Measurements from ENCODE around the gene TIMM50. TPM values are rescaled to one million over a fixed set of nuclear protein-coding genes. Genes with fewer than 3 reads are reported as not detected.

TIMM50 gene
- total RNA-seq (ENCODE audit: low replicate concordance), result 63.6 and 82.2 TPM in 2 replicates
- long read RNA-seq, transcript TIMM50-201 (11 exons, 1,612 nt), result major isoform, 101 of 116 reads
- long read RNA-seq, partial matches to known transcripts, result 2 of 116 reads
- long read RNA-seq, other reads (novel, unspliced or antisense), result 10 of 116 reads

DNA sequence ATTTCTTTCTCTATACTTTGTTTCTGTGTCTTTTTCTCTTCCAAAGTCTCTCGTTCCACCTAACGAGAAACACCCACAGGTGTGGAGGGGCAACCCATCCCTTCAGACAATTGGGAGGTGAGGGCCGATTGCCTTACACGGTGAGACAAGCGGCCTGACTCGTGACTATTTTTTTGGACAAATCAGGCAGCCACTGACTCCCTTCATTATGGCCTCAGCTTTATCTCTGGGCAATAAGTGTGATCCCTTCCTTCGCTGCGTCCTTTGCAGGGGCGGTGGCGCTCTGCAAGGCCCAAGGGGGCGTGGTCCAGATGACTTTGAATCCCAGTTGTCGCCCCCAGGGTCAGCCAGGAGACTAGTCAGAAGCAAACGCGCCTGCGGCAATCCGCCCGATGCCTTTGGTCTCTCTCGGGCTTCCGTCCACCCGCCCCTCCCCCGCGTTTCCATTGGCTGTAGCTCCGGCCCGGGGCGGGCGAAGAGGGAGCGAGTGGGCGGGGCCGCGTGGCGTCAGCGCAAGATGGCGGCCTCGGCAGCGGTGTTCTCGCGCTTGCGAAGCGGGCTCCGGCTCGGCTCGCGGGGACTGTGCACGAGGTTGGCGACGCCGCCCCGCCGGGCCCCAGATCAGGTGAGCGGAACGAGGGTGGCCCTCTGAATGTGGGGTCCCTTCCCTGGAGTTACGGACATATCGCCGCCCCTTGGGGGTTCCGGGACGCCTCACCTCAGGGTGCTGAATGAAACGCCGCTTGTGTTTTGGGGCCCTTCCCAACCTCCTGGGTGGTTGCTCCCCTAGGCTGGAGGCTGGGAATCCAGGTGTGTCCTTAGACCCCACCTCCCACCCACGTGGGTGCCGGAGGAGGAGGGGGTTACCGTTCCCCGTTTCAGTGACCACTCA, at the start of gene TIMM50:
Gene TIMM50 (plus strand): TSS at position 502 of the 892 bp plus-strand sequence. CDS start 16 bp downstream, at position 518.
- peaks cover 22% of the 10 kb centered on the region for H3K4me1 Mint-ChIP-seq (ENCODE audit: unreplicated experiment)
- TF ChIP-seq, protein P1, sequence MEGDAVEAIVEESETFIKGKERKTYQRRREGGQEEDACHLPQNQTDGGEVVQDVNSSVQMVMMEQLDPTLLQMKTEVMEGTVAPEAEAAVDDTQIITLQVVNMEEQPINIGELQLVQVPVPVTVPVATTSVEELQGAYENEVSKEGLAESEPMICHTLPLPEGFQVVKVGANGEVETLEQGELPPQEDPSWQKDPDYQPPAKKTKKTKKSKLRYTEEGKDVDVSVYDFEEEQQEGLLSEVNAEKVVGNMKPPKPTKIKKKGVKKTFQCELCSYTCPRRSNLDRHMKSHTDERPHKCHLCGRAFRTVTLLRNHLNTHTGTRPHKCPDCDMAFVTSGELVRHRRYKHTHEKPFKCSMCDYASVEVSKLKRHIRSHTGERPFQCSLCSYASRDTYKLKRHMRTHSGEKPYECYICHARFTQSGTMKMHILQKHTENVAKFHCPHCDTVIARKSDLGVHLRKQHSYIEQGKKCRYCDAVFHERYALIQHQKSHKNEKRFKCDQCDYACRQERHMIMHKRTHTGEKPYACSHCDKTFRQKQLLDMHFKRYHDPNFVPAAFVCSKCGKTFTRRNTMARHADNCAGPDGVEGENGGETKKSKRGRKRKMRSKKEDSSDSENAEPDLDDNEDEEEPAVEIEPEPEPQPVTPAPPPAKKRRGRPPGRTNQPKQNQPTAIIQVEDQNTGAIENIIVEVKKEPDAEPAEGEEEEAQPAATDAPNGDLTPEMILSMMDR (conservative IDR thresholded peaks at IDR 0.05), result no peak
- peaks cover 9% of the 10 kb centered on the region for H3K36me3 Mint-ChIP-seq
- peak within 1 kb of the TSS; percentile 95 for H3K4me3 Mint-ChIP-seq
- H3K27ac Mint-ChIP-seq, result peak within 1 kb of the TSS; percentile 97
- DNase-seq (ENCODE audit: extremely low spot score, unreplicated experiment), result peak; percentile 98
- H3K9me3 Mint-ChIP-seq, result no peaks in the 10 kb centered on the region
- H3K27me3 Mint-ChIP-seq, result no peaks in the 10 kb centered on the region

DNA sequence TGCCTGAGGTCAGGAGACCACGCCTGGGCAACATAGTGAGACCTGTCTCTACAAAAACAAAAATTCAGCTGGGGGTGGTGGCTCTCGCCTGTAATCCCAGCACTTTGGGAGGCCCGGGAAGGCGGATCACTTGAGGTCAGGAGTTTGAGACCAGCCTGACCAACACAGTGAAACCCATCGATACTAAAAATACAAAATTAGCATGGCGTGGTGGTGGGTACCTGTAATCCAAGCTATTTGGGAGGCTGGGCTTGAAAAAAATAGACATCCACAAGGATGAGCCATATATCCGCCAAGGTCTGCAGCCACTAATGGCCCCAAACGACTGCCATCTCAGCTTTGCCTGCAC, 48.0 kb upstream of the TIMM50 start:
- Mint-ChIP-seq H3K27ac (no peak overlapping the region), H3K4me1 (ENCODE audit: unreplicated experiment) (peaks cover 28% of the 10 kb centered on the region), H3K36me3 (peaks cover 15% of the 10 kb centered on the region), H3K4me3 (no peak overlapping the region), H3K27me3 (peaks cover 8% of the 10 kb centered on the region), H3K9me3 (no peaks in the 10 kb centered on the region)
- DNase-seq (ENCODE audit: extremely low spot score, unreplicated experiment), result no peak
- TF ChIP-seq, protein P1 (conservative IDR thresholded peaks at IDR 0.05), result no peak

DNA sequence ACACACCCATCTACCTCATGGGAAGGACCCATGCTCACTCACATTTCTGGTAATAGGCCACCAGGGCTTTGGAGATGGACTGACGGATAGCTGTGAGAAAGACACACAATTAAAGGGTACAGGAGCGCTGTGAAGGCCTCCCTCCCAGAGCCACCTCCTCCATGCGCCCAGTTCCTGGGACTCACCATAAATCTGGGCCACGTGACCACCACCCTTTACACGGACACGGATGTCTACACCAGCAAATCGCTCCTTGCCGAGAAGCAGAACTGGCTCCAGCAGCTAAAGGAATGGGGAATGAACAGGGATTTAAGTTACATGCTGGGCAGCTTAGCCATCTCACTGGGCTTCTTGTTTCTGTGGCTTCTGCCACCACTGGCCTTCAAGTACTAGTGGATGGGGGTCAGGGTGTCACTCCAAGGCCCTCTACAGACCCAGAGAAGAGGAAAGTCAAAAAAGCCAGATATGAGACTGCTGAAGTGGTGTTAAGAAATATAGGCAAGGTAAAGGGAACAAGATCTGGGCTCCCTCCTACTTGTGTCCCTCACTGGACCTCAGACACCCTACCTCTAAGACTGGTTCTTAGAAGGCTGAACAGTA, 47.1 kb upstream of the TIMM50 start:
- TF ChIP-seq, protein P1 (conservative IDR thresholded peaks at IDR 0.05), result no peak
- DNase-seq (ENCODE audit: extremely low spot score, unreplicated experiment), result no peak
- H3K36me3 Mint-ChIP-seq, result peaks cover 15% of the 10 kb centered on the region
- H3K27ac Mint-ChIP-seq, result peak overlapping the region; percentile 69
- peak overlapping the region; percentile 100 for H3K4me3 Mint-ChIP-seq
- no peaks in the 10 kb centered on the region for H3K9me3 Mint-ChIP-seq
- H3K4me1 Mint-ChIP-seq (ENCODE audit: unreplicated experiment), result peaks cover 23% of the 10 kb centered on the region
- peaks cover 8% of the 10 kb centered on the region for H3K27me3 Mint-ChIP-seq

DNA sequence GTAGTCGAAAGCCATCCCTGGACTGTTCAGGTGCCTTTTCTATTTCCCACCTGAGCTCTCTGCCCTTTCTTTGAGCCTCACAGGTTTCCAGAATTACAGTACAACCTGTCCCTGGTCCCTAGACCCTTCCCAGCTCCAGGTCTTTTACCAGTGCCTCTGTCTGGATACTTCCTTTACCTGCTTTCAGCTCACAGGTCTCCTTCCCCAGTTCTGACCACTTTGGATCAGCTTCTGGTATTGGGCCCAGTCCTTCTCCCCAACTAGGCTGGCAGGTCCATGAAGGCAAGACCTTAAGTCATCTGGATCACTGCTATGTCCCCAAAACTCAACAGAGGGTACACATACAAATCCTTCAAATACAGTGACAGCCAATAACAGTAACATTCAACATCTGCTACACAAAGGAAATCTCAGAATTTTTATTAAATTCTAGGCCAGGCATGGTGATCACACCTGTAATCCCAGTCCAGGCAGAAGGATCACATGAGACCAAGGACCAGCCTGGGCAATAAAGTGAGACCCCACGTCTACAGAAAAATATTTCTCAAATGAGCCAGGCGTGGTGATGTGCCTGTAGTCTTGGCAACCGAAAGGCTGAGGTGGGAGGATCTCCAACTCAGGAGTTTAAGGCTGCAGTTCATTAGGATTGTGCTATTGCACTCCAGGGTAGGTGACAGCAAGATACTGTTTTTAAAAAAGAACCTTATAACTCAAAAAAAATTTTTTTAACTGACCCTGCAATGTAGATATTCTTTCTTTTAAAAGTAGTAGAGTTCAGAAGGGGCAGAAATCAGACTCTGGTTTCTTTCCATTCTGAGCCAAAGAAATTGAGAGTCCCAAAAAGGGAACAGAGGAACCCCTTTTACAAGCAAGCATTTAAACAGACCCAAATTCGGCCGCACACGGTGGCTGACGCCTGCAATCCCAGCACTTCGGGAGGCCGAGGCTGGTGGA, 46.2 kb upstream of the TIMM50 start:
- H3K36me3 Mint-ChIP-seq, result peaks cover 15% of the 10 kb centered on the region
- DNase-seq (ENCODE audit: extremely low spot score, unreplicated experiment), result no peak
- TF ChIP-seq, protein P1 (conservative IDR thresholded peaks at IDR 0.05), result no peak
- H3K9me3 Mint-ChIP-seq, result no peaks in the 10 kb centered on the region
- H3K4me3 Mint-ChIP-seq, result peak overlapping the region; percentile 100
- H3K27me3 Mint-ChIP-seq, result peaks cover 8% of the 10 kb centered on the region
- H3K27ac Mint-ChIP-seq, result peak overlapping the region; percentile 26
- peaks cover 23% of the 10 kb centered on the region for H3K4me1 Mint-ChIP-seq (ENCODE audit: unreplicated experiment)

Data from type B pancreatic cell (in vitro differentiated cells).